ENCODE results near the gene CBX8.

CBX8 gene

DNA sequence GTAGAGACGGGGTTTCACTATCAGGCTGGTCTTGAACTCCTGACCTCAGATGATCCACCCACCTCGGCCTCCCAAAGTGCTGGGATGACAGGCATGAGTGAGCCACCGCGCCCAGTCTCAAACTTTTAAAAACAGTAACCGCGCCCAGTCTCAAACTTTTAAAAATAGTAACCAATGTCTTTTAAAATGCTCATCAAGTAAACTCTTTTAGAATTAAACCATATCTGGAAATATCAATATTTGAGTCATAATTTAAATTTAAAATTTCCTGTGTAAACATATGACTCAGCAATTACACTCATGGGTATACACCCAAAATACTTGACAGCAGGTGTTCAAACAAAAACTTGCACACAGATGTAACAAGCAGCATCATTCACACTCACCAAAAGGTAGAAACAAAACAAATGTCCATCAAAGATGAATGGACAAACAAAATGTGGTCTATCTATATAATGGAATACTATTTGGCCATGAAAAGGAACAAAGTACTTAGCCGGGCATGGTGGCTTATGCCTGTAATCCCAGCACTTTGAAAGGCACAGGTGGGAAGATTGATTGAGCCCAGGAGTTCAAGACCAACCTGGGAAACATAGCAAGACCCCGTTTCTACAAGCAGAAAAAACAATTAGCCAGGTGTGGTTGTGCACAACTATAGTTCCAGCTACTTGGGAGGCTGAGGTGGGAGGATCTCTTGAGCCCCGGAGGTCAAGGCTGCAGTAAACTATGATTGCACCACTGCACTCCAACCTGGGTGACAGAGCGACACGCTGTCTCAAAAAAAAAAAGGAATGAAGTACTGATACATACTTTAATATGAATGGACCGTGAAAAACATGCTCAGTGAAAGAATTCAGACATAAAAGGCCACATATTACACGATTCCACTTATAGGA, 46.0 kb downstream of the CBX8 start:
- DNase-seq (ENCODE audit: low read depth) = no peak

DNA sequence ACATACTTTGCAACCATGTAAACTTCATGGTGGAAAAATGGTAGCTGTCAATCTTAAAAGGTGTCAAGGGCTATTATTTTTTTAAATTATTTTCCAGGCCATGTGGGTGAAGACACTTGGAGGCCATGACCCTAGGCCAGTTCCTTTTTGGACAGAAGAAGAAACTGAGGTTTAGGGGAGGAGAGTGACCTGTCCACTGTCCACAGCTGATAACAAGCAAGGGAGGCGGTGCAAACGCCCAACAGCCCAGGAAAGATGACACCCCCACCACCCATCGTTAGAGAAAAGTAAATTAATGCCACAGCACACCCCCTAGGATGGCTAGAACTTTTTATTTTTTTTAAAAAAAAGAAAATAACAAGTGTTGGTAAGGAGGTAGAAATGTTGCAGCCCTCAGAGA, 46.9 kb downstream of the CBX8 start:
- DNase-seq (ENCODE audit: low read depth) = no peak

DNA sequence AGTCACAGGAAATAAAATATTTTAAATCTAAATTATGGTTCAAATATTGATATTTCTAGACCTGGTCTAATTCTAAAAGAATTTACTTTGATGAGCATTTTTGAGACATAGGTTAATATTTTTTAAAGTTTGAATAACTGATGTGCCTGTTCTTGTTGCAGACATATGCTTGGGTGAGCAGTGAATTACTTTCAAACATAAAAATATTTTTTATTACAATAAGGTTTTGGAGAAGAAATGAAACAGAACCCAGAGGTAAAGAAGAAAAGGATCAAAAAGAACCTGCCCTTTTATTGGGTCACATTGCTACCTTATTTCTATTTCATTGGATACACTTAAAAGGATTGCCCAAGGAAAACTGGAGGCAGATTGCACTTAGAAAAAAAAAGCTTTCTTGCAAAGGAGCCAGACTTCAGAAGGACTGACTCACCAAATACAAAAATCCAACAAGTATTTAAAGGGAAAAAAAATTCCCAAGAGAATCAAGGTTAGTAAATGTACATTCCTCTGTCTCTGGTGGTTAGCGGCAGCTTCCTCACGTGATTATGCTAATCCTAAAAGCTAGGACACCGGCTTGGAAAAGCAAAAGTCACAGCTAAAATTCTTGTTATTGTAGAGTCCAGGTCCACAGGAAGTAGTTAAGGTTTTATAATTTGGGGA, 47.6 kb downstream of the CBX8 start:
- no peak for DNase-seq (ENCODE audit: low read depth)

DNA sequence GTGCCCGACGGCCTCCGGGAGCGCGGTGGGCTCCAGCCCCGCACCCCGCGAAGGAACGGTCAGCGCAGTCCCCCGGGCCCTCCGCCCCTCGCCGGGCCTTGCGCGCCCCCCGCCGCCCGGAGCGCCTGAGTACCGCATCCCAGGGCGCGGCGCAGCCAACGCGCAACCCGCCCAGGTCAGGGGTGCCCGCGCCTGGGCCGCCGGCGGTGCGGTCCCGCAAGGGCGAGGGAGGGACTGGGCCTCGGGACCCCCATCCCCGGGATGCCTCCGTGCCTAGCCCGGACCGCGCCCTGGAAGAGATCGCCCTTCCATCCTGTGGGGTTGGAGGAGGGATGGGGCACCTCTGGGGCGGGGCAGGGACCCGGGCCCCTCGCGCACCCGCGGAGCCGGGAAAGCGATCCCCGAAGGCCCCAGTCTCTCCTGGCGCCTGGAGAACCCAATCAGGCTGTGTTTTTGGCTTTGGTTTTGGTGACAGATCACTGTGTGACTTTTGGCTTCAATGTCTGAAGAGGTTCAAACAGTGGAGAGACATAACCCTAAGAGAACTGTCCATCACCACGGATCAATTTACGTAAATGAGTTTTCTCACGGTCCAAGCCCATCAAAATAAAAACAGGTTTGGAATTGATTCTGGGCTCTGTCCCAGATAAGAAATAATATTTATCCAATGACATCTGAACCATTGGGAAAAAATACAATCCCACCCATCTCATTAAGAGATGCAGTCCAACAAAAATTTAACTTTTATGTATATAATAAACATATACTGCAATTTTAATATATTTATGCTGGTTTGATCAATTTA, 48.4 kb downstream of the CBX8 start:
- DNase-seq (ENCODE audit: low read depth) = no peak

DNA sequence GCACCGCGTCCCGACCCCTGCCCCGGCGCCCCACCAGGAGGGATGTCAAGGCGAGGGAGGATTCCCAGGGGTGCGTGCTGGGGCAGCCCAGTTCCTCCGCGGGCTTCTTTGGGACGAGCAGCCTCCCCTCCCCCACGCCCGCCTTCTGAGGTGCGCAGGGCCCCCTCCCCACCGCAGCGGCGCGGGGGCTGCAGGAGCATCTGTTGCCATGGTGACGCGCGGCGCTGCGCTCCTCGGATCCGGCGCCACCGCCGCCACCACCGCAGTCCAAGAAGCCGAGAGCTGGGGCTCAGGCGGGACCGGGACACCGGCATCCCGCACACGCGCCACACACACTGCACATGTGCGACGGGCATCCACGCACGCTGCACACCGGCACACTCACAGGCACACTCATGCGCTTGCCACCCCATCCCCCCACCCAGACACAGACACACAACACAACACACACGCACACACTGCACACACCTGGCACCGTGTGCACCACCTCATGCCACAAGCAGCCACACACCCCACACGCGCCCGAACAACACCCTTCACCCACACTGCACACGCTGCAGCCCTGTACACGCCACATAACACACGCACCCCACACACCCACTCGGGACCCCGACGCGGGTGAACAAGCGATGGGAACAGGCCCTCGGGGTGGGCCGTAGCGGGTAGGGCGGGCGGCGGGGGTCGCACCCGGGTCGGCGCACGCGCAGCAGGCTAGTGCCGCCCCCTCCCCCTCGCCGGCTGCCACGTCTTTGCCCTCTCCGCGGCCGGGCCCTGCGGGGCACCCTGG, 49.2 kb downstream of the CBX8 start:
- DNase-seq (ENCODE audit: low read depth) = no peak

DNA sequence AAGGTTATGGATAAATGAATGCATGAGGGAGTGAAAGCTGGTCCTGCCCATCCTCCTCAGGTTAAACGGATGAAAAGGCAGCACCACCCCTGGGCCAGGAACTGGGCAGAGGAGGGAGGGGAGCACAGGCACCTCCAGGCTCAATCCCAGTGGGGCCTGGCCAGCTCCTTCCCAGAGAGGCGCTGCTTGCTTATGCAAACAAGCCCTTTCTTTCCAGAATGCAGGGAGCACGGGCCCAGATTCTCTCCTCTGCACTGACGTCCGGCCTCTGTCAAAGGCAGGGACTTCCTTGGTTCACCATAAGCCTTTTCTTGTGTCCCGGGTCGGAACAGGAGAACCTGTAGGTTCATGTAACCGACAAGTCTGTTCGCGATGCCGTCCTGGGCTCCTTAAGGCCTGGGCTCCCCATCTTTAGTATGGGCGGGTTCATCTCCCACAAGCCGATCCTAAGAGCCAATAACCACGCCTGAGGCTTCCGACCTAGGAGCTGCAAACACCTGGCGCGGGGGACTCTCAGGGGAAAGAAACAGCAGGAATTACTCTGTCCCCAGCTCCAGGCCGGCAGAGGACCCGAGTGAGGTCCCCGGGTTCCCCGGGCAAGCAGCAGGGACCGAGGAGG, 49.9 kb downstream of the CBX8 start:
- DNase-seq (ENCODE audit: low read depth) = no peak

DNA sequence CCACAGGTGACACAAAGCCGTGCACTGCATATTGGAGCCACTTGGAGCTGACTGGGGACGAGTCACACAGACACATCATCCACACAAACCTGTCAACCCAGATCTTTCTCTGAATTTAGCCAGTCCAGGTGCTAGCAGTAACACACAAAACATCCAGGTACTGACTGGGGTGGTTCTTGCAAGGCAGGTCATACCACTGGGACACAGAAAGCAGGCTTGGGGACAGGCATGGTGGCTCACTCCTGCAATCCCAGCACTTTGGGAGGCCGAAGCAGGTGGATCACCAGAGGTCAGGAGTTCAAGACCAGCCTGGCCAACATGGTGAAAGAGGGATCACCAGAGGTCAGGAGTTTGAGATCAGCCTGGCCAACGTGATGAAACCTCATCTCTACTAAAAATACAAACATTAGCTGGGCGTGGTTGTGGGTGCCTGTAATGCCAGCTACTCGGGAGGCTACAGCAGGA, 51.2 kb downstream of the CBX8 start:
- no peak for DNase-seq (ENCODE audit: low read depth)

DNA sequence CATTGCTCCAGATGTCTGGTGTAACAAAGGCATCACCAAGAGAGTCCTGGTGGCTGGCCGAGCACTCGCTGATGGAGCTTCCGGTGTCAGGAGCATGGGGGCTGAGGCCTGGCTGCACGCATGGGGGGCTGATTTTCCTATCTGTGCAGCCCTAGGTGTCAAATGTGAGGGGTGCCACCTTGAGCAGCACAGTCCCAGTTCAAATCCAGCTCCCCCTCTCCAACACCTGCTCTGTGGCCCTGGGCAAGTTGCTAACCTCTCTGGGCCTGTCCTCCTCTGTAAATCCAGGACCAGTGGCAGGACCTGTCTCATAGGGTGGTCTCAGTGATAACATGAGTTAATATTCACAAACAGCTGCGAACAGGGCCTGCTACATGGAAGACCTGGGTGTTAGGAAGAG, 53.3 kb downstream of the CBX8 start:
- DNase-seq (ENCODE audit: low read depth) = no peak

DNA sequence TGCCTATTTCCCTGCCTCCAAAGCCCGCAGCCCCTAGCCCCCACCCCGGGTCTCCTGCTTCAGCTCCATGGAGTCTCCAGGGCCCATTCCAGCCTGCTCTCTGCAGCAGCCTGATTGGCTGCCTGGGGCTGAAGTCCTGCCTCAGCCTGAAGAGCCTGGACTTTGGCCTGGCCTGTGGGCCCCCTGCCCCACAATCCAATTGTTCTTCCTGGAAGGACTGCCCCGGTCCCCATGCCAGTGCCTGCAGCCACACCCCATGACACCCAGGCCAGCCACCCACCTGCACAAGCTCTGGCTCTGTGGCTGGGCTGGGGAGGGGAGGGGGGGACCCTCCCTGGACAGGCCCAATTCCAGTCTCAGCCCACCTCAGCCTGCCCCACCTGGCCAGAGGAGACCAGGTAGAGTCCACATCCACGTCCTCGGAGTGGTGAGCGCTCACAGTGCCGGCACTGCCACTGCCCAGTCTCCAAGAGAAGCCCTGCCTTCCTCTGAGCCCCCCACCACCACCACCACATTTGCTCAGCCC, 53.9 kb downstream of the CBX8 start:
- no peak for DNase-seq (ENCODE audit: low read depth)

DNA sequence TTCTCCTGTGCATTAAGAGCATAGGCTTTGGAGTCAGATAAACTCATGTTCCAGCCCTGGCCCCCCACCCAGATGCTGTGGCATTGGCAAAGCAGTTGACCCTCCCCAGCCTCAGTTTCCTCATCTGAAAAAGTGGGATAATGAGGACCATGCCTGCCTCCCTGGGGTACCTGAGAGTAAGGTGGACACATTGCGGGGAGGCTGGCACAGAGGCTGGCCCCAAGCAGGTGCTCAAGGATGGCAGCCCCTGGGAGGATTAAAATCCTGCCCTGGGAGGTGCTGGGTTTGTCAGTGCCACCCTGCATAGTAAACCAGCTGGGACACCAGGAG, 54.3 kb downstream of the CBX8 start:
- DNase-seq (ENCODE audit: low read depth) = no peak

Measured in CMK (cell line).